GM12891 (cell line): Measurements from ENCODE around the gene KCNIP4.

Source experiments
- PAX5 ChIP-seq: IDR thresholded peaks from 2 replicates; pipeline ENCODE4 v1.6.1; 2011; ENCODE audit warnings: low read length, moderate library complexity, mild to moderate bottlenecking; ENCODE audit not compliant: insufficient read depth, severe bottlenecking
- POLR2A ChIP-seq: IDR thresholded peaks from 2 replicates; pipeline ENCODE4 v1.6.1; 2011; ENCODE audit warnings: low read depth, low read length, control low read depth
- POLR2AphosphoS5 ChIP-seq: IDR thresholded peaks from 2 replicates; pipeline ENCODE4 v1.6.1; 2011; ENCODE audit warnings: low read depth, low read length, control low read depth
- POU2F2 ChIP-seq: IDR thresholded peaks from 2 replicates; pipeline ENCODE4 v1.6.1; 2011; ENCODE audit warnings: low read depth, mild to moderate bottlenecking, control low read depth, low read length, moderate library complexity
- SPI1 ChIP-seq: IDR thresholded peaks from 2 replicates; pipeline ENCODE4 v1.6.1; 2011; ENCODE audit warnings: low read depth, low read length, control low read depth
- TAF1 ChIP-seq: IDR thresholded peaks from 2 replicates; pipeline ENCODE4 v1.6.1; 2011; ENCODE audit warnings: low read depth, low read length, control low read depth

DNA sequence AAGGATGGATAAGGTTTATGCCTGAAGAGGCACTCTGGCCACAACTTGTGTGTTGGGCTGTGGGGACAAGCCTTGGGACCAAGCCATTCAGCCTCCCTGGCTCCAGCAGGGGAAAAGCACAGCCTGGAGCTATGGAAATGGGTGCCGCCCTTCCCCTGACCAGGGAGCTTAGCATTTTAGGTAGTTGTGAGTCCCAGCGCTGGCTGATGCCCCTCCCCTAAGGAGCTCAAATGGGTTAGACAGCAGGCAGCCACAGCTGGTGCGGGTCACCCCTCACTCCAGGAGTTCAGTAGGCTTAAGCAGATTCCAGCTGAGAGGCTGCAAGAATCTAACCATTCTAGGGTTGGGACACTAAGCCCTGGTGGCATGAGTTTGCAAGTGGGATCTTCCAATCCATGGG is 172.9 kb downstream of the KCNIP4 start:
- no peak for TF ChIP-seq POLR2A
- no peak for TF ChIP-seq POLR2AphosphoS5
- TF ChIP-seq PAX5 = no peak
- TF ChIP-seq TAF1 = no peak
- no peak for TF ChIP-seq SPI1
- TF ChIP-seq POU2F2 = no peak
